IPS-11a (cell line): Measurements from ENCODE around the gene NSFL1C.
A peak's percentile ranks its signal among the peaks of the same experiment; 100 is the strongest.

ENCODE experiments used
- H3K4me3 ChIP-seq: one replicate; pipeline ENCODE4 v1.5.1; 2013; ENCODE audit warnings: low read depth, low read length, control low read depth

Gene NSFL1C

DNA sequence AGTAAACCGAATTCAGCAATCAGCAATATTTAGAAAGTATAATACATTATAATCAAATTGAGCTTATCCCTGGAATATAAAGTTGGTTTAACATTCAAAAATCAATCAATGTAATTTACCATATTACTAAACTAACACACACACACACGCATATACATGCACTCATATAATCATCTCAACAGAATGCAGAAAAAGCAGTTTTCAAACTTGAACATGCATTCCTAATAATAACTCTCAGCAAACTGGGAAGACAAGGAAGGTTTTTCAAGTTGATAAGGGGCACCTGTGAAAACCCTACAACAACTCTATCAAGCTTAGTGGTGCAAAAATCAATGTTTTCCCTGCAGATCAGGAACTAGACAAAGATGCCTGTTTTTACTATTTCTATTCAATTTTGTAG is 19.9 kb upstream of the NSFL1C start:
- H3K4me3 ChIP-seq, result no peak overlapping the region

DNA sequence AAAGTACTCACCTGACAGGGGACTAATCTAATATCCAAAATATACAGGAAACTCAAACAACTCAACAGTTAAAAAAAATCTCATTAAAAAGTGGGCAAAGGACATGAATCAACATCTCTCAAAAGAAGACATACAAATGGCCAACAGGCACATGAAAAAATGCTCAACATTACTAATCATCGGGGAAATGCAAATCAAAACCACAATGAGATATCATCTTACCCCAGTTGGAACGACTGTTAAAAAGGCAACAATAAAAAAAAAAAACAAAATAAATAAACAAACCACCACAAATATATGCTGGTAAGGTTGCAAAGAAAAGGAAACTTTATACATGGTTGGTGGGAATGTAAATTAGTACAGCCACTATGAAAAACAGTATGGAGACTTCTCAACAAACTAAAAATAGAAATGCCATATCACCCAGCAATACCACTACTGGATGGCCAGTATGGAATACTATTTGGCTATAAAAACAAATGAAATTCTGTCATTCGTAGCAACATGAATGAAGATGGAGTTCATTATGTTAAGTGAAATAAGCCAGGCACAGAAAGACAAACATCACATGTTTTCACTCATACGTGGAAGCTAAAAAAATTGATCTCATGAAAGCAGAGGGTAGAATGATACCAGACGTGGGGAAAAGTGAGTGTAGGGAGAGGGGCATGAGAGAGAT is 17.9 kb upstream of the NSFL1C start:
- no peak overlapping the region for H3K4me3 ChIP-seq

DNA sequence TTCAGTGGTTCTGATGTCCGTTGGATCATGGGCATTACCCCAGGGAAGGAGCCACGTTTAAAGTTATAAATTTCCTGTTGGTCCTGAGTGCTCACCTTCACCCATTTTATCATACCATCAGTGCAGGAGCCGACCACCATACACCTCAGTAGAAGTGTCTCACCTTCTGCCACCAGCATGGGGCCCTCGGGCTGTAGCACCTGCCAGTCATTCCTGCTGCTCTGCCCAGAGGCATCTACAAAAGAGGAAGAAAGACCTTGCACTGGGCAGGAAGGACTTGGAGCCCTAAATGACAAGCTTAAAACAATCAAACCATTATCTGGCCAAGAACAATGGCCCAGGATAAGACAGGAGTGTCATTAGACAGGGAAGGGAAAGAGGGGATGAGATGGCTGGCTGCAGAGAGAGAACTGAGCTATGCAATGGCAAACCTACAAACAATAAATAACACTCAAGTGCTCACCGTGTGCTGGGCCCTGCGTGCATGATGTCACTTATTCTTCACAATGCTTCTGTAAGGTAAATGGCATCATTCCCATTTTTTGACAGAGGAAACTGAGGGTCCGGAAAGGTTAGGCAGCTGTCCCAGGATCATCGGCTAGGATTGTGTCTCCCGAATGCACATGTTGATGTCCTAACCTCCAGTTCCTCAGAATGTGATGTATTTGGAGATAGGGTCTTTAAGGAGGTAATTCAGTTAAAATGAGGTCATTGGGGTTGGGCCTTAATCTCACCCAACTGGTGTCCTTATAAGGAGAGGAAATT is 13.4 kb upstream of the NSFL1C start:
- H3K4me3 ChIP-seq, result no peak overlapping the region

DNA sequence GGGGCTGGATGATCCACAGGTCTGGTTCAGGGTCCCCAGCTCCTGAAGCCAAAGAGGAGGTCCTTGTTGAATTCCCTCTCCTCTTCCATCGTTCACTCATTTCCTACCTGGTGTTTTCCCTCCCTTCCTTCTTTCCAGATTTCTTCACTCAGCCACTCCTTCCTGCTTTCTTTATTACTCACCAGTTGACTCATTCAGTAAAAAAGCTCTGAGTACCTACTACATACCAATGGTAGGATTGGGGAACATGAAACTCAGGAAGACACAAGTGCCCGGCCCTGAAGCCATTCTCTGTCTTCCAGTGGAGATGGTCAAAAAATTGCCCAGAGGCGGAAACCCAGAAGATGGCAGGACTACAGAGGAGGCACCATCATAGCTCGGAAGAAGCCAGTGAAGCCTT is 11.9 kb upstream of the NSFL1C start:
- no peak overlapping the region for H3K4me3 ChIP-seq

DNA sequence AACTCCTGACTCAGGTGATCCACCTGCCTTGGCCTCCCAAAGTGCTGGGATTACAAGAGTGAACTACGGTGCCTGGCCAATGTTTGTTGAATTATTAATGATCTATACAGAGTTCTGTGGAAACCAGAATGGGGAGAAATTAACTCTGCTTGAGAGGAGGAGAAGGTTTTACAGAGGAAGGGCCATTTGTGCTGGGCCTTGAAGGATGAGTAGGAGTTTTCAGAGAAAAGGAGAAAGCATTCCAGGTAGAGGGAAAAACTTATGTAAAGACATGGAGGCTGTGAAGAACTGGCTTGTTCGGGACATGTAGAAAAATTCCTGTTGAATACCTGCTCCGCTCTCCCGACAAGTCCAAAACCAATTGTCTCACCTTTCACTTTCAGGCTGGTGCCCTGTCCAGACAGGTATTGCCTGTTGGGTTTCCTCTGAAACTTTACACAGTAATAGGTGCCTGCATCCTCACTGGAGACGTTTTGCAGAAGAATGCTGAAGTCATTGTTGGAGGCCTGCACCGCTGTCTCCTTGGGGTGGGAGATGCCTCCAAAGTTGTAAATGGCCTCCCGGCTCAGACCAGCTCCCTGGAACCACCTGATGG is 11.3 kb upstream of the NSFL1C start:
- no peak overlapping the region for H3K4me3 ChIP-seq

GRCh38 chr20:1474817-1475603 is 8.4 kb upstream of the NSFL1C start:
- H3K4me3 ChIP-seq, result no peak overlapping the region

- no peak overlapping the region for H3K4me3 ChIP-seq
Measured at GRCh38 chr20:1474325-1474724, 7.7 kb upstream of the NSFL1C start.

DNA sequence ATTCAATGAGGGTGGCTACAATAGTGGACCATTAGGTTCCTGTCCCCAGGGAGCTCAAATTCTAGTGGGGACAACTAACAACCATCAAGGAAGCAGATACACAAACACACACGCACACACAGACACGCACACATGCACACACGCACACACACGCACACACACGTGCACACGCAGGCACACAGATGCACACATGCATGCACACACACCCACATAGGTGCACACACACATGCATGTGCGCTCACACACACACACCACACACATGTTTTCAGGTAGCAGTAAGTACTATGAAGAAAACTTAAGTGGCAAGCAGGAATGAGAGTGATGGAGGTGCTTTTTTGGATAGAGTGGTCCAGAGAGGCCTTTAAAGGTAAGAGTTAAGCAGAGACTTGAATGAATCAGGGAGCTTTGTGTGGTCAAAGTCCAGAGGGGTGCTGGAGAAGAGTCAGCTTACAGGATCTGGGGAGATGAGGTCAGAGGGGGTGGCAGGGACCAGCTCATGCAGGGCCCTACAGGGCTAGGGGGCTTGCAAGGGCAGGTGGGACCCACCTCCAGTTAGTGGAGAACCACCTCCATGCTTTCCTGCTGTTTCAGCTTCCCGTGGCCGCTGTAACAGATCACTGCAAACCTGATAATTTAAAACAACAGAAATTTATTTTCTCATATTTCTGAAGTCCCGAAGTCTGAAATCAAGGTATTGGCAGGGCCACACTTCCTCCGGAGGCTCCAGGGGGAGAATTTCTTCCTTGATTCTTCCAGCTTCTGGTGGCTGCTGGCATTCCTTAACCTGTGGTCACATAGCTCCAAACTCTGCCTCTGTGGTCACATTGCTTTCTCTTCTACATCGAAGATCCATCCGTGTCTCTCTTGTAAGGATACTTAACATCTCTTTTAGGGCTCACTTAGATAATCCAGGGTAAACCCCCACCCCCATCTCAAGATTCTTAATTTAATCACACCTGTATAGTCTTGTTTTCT is 6.9 kb upstream of the NSFL1C start:
- H3K4me3 ChIP-seq, result no peak overlapping the region

DNA sequence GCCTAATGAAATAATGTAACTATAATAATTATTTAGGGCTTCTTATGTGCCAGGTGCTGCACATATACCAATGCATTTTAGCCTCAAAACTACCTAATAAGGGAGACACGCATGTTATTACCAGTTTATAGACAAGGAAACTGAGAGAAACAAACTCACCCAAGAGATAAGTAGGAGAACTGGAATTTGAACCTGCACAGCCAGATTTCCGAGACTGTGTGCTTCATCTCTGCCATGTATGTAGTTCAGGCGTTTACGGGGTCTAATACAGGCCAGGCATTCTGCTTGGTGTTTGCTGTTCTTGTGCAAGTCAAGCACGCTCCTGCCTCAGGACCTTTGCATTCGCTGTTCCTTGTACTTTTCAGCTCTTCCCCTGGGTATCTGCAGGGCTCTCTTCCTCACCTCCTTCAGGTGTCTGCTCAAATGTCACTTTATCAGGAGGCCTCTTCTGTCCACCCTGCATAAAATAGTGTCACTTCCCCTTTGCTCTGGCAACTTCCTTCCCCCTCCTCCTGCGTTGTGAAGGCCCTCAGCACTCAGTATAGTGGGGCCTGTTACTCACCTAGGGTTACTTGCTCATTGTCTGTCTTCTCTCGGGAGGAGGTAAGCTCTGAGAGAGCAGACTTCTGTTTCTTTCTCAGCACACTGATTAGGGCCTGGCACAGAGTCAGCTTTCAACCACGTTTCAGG is 6.1 kb upstream of the NSFL1C start:
- no peak overlapping the region for H3K4me3 ChIP-seq

GRCh38 chr20:1471242-1471641 is 4.6 kb upstream of the NSFL1C start:
- H3K4me3 ChIP-seq, result no peak overlapping the region

DNA sequence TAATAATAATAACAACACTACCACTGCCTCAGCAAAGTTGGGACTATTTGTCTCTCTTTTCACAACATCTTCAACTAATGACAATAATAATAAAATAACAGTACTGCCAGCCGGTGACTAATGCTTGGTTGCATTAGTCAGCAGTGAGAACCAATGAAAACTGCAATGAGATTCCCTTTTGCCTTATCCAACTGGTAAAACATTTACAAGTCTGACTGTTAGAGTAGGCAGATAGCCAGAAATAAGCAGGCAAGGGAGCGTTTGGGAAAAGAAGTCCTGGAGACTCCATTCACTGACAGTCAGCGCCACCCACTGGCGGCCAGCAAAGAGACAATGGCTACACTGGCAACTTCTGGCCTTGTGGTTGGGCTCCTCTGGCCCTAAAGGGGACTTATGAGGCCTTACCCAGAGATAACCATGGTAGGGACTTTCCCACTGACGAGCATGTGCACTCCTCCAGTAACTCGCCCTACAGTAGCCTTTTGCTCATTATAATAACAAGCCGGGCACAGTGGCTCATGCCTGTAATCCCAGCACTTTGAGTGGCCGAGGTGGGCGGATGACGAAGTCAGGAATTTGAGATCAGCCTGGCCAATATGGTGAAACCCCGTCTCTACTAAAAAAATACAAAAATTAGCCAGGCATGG is 3.4 kb upstream of the NSFL1C start:
- no peak overlapping the region for H3K4me3 ChIP-seq

GRCh38 chr20:1469306-1469905 is 2.8 kb upstream of the NSFL1C start:
- no peak overlapping the region for H3K4me3 ChIP-seq

- no peak overlapping the region for H3K4me3 ChIP-seq
Measured at GRCh38 chr20:1468117-1468624, 1.5 kb upstream of the NSFL1C start.

GRCh38 chr20:1467355-1468116 is 887 bp upstream of the NSFL1C start:
- H3K4me3 ChIP-seq, result no peak overlapping the region

- H3K4me3 ChIP-seq, result no peak overlapping the region
Measured at GRCh38 chr20:1467082-1467354, 369 bp upstream of the NSFL1C start.

- peak overlapping the region; percentile 92 for H3K4me3 ChIP-seq
Measured at GRCh38 chr20:1465470-1466210, 1.0 kb downstream of the NSFL1C start.

GRCh38 chr20:1463971-1464570 is 2.6 kb downstream of the NSFL1C start:
- H3K4me3 ChIP-seq, result no peak overlapping the region
